DND-41 (cell line): Measurements from ENCODE around the gene PEAK1.

Experiments used
- ATAC-seq: fragments of 200-7000 bp; cut with Tn5 transposase; 3 replicates; pipeline ENCODE4 v1.9.1; 2021; ENCODE audit warnings: low read depth; ENCODE audit not compliant: insufficient read depth
- DNase-seq: peaks from one replicate; pipeline ENCODE4 v3.0.0-alpha.2; 2020
- H2AFZ ChIP-seq: 2 replicates; pipeline ENCODE4 v1.6.0; 2012; ENCODE audit warnings: low read depth, low read length
- H3K27ac ChIP-seq: 2 replicates; pipeline ENCODE4 v1.5.1; 2012; ENCODE audit warnings: low read length, inconsistent platforms
- H3K27me3 ChIP-seq: fragments of 200-600 bp; sonication (generic); 2 replicates; pipeline ENCODE4 v1.6.0; 2012; ENCODE audit warnings: low read length, mild to moderate bottlenecking, inconsistent platforms; ENCODE audit not compliant: insufficient read depth, poor library complexity
- H3K36me3 ChIP-seq: 2 replicates; pipeline ENCODE4 v1.5.1; 2012; ENCODE audit warnings: low read length, inconsistent platforms; ENCODE audit not compliant: insufficient read depth
- H3K4me1 ChIP-seq: 2 replicates; pipeline ENCODE4 v1.5.1; 2012; ENCODE audit warnings: mild to moderate bottlenecking, low read length; ENCODE audit not compliant: insufficient read depth
- H3K4me2 ChIP-seq: 2 replicates; pipeline ENCODE4 v1.6.0; 2012; ENCODE audit warnings: mild to moderate bottlenecking, moderate library complexity, low read length, inconsistent platforms; ENCODE audit not compliant: insufficient read depth
- H3K4me3 ChIP-seq, 2 experiments: fragments of 200-600 bp in 1 of 2; shearing (Covaris generic) in 1 of 2; 2 replicates each; pipeline ENCODE4 v1.5.1; 2012 to 2016; ENCODE audit warnings: inconsistent platforms in 2 of 2, low read length in 2 of 2, mild to moderate bottlenecking in 2 of 2, low read depth in 1 of 2, moderate library complexity in 1 of 2
- H3K79me2 ChIP-seq: 2 replicates; pipeline ENCODE4 v1.6.0; 2012; ENCODE audit warnings: low read length, inconsistent platforms; ENCODE audit not compliant: insufficient read depth
- H3K9ac ChIP-seq: 2 replicates; pipeline ENCODE4 v1.6.0; 2012; ENCODE audit warnings: low read depth, mild to moderate bottlenecking, inconsistent platforms, low read length, moderate library complexity
- H3K9me3 ChIP-seq: 2 replicates; pipeline ENCODE4 v1.5.1; 2012; ENCODE audit warnings: low read length, moderate library complexity, mild to moderate bottlenecking, inconsistent platforms; ENCODE audit not compliant: insufficient read depth, severe bottlenecking
- H4K20me1 ChIP-seq: 2 replicates; pipeline ENCODE4 v1.6.0; 2012; ENCODE audit warnings: low read length; ENCODE audit not compliant: insufficient read depth
- EZH2 ChIP-seq: IDR thresholded peaks from 3 replicates; pipeline ENCODE4 v1.6.1; 2012; ENCODE audit warnings: borderline replicate concordance, low read depth, mild to moderate bottlenecking, moderate library complexity, low read length, inconsistent platforms; ENCODE audit not compliant: severe bottlenecking
- TF ChIP-seq, protein P1 (sequence below): IDR thresholded peaks from 2 replicates; pipeline ENCODE4 v1.5.1; 2012; ENCODE audit warnings: borderline replicate concordance, low read length, moderate library complexity, mild to moderate bottlenecking; ENCODE audit not compliant: poor library complexity, severe bottlenecking; ENCODE audit errors: extremely low read depth

Gene PEAK1

DNA sequence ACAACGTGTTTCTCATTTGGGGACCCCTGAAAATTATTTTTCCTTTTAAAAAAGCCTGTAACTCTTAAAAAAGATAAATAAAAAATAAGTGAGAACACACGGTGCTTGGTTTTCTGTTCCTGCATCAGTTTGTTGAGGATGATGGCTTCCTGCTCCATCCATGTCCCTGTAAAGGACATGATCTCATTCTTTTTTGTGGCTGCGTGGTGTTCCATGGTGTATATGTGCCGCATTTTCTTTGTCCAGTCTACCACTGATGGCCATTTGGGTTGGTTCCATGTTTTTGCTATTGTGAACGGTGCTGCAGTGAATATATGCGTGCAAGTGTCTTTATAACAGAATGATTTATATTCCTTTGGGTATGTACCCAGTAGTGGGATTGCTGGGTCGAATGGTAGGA lies 351.3 kb downstream of the PEAK1 start:
- peak overlapping the region; percentile 73; the same call in 1 of the 2 replicates for H3K4me2 ChIP-seq
- H3K79me2 ChIP-seq, result peaks cover 69% of the 10 kb centered on the region
- no peak overlapping the region for H3K27ac ChIP-seq
- DNase-seq (no peak), ATAC-seq (no peak)
- peaks cover 27% of the 10 kb centered on the region for H4K20me1 ChIP-seq
- no peak overlapping the region for H2AFZ ChIP-seq
- no peaks in the 10 kb centered on the region for H3K27me3 ChIP-seq
- H3K9me3 ChIP-seq, result no peaks in the 10 kb centered on the region
- H3K4me3 ChIP-seq, result peak overlapping the region in 1 of 2 experiments; percentile 26; a peak in 1 of 4 replicates
- H3K36me3 ChIP-seq, result no peaks in the 10 kb centered on the region
- TF ChIP-seq EZH2, result no peak
- TF ChIP-seq, protein P1, sequence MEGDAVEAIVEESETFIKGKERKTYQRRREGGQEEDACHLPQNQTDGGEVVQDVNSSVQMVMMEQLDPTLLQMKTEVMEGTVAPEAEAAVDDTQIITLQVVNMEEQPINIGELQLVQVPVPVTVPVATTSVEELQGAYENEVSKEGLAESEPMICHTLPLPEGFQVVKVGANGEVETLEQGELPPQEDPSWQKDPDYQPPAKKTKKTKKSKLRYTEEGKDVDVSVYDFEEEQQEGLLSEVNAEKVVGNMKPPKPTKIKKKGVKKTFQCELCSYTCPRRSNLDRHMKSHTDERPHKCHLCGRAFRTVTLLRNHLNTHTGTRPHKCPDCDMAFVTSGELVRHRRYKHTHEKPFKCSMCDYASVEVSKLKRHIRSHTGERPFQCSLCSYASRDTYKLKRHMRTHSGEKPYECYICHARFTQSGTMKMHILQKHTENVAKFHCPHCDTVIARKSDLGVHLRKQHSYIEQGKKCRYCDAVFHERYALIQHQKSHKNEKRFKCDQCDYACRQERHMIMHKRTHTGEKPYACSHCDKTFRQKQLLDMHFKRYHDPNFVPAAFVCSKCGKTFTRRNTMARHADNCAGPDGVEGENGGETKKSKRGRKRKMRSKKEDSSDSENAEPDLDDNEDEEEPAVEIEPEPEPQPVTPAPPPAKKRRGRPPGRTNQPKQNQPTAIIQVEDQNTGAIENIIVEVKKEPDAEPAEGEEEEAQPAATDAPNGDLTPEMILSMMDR, result no peak
- no peak overlapping the region for H3K9ac ChIP-seq
- peaks cover 28% of the 10 kb centered on the region for H3K4me1 ChIP-seq

DNA sequence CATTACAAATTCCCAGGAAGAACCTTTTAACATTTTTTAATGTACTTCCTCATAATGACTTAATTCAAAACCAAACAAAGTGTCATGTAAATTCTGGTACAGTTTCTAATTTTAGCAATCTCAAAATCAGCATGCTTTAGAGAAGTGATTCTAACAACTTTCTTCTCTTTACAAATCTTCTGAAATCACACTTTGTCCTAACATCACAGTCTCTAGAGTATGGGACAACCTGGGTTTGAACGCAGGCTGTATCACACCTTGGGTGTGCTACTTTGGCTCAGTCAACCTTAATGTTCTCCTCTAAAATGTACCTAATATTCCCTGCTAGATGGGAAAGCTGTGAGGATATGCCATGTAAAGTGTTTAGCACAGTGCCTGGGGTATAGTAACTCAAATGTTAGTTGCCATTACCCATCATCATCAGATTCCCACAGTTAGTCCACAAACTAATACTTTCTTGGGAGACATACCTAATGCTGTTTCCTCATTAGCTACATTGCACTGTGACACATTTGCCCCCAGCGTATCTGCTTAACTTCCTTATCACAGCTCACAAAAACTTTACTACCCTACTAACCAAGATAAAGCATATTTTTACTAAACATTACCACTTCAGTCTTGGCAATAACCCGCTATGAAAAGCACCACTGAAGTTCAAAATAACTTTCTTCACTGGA lies 352.1 kb downstream of the PEAK1 start:
- H3K27ac ChIP-seq, result no peak overlapping the region
- H3K36me3 ChIP-seq, result no peaks in the 10 kb centered on the region
- no peak overlapping the region for H2AFZ ChIP-seq
- DNase-seq (no peak), ATAC-seq (no peak)
- no peaks in the 10 kb centered on the region for H3K27me3 ChIP-seq
- TF ChIP-seq EZH2, result no peak
- TF ChIP-seq, protein P1, result no peak
- H3K9ac ChIP-seq, result no peak overlapping the region
- H3K4me2 ChIP-seq, result peak overlapping the region; percentile 73
- H3K79me2 ChIP-seq, result peaks cover 77% of the 10 kb centered on the region
- H3K9me3 ChIP-seq, result no peaks in the 10 kb centered on the region
- peaks cover 28% of the 10 kb centered on the region for H3K4me1 ChIP-seq
- peaks cover 27% of the 10 kb centered on the region for H4K20me1 ChIP-seq
- H3K4me3 ChIP-seq, result no peak overlapping the region

DNA sequence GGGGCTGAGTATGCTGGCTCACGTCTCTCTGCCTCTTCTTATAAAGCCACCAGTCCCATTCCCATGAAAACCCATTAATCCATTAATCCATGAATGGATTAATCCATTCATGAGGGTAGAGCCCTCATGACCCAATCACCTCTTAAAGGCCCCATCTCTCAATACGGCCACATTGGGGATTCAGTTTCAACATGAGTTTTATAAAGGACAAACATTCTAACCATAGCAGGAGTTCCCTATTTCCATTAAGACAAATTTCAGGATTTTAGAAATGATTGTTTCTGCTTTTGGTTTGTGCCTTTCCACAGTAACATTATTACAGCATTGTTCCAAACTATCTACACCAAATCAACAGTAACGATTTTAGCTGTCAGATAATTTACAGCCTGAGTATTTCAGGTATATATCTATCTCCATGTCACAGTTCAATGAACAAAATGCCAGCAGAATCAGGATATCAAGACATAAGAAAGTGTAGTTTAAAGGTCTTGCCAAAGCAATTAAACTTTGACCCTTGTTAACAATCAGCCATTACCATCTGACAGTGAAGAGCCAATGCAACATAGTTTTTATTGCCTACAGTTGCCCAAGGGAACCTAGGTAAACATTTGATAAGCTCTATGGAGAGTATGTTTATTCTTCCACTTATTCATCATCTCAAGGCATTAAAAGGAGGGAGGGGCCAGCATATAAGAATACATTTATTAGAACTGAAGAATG lies 352.8 kb downstream of the PEAK1 start:
- ATAC-seq (no peak), DNase-seq (no peak)
- TF ChIP-seq, protein P1, result no peak
- no peak for TF ChIP-seq EZH2
- no peaks in the 10 kb centered on the region for H3K9me3 ChIP-seq
- H2AFZ ChIP-seq, result no peak overlapping the region
- no peak overlapping the region for H3K27ac ChIP-seq
- no peaks in the 10 kb centered on the region for H3K36me3 ChIP-seq
- peaks cover 84% of the 10 kb centered on the region for H3K79me2 ChIP-seq
- no peak overlapping the region for H3K9ac ChIP-seq
- H3K4me2 ChIP-seq, result no peak overlapping the region
- no peaks in the 10 kb centered on the region for H3K27me3 ChIP-seq
- peaks cover 28% of the 10 kb centered on the region for H3K4me1 ChIP-seq
- H3K4me3 ChIP-seq, result no peak overlapping the region
- peaks cover 31% of the 10 kb centered on the region for H4K20me1 ChIP-seq
